HG03135 (cell line): ENCODE measurements around the gene CPSF6.
"Not testable (repeated sequence)": the region's sequence is repeated elsewhere in the genome, so short reads cannot be mapped to it uniquely, and the experiment has no call there.

ENCODE experiments used
- ATAC-seq: cut with Tn5 transposase; IDR thresholded peaks from one replicate; pipeline ENCODE4 v1.9.1; 2021; ENCODE audit warnings: mild to moderate bottlenecking, moderate library complexity; ENCODE audit not compliant: unreplicated experiment

Gene CPSF6, protein sequence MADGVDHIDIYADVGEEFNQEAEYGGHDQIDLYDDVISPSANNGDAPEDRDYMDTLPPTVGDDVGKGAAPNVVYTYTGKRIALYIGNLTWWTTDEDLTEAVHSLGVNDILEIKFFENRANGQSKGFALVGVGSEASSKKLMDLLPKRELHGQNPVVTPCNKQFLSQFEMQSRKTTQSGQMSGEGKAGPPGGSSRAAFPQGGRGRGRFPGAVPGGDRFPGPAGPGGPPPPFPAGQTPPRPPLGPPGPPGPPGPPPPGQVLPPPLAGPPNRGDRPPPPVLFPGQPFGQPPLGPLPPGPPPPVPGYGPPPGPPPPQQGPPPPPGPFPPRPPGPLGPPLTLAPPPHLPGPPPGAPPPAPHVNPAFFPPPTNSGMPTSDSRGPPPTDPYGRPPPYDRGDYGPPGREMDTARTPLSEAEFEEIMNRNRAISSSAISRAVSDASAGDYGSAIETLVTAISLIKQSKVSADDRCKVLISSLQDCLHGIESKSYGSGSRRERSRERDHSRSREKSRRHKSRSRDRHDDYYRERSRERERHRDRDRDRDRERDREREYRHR

DNA sequence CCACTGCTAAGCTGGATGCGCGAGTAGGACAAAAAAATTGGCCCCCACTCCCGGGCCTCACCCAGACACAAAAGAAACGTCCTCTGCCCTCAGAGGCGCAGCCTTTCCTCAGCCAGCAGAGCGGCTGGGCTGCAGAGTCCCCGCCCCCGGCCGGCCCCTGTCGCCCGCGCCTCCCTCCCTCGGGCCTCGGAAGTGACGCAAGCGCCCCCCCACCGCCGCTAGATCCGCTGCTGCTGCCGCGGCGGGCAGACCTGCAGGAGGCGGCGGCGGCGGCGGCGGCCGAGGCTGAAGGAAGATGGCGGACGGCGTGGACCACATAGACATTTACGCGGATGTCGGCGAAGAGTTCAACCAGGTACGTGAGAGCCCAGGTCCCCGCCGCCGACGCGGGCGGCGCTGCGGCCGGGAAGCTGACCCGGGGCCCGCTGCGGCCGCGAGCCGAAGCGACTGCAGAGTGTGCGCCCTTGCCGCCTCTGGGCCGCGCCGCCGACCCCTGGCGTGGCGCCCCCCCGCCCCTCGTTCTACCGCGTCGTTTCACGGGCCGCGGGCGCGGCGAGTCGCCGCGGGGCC is at the start of gene CPSF6:
CPSF6 (plus strand) TSS at position 218 of the 570 bp plus-strand sequence; CDS start at position 296, 78 bp downstream.
- peak; percentile 89 for ATAC-seq

DNA sequence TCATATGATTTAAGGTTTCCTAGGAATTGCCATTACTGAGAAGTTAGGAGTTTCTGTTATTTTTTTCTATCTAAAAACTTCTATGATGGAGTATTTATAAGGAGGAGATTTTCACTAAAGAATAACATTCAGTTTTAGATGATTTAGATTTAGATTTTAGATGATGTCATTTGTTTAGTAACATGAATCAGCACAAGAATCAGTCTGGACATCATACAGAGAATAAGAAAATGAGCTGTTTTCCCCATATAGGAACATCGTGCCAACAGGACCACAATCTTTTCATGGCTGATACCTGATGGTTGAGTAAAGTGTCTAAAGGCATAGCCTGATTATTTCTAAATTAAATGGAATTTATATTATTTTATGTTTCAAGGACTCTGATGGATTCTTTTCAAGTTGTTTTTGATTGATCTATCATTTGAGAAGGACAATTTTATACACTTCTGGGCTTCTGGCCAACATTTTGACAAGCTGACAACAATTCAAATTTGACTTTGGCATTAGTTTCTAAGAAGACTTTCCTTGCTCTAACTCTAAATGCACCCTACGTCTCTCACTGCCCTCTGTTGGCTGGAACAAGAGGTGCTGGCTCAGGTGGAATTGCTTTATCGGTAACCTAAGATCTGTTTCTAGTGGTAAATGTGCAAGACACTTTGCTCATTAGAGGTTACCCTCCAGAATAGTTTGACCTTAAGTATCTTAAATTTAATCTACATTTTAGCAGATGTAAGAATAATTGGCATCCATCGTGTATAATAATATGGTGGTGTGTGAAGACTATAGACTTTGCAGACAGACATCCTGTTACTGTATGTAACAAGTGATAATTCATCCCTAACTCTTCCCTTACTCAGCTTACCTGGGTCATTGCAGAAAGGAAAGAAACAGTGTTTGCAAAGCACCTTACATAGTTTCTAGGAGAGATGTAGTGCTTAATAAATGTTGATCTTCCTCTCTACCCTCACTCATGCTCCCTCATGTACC is 42.8 kb upstream of the CPSF6 start:
- no peak for ATAC-seq

DNA sequence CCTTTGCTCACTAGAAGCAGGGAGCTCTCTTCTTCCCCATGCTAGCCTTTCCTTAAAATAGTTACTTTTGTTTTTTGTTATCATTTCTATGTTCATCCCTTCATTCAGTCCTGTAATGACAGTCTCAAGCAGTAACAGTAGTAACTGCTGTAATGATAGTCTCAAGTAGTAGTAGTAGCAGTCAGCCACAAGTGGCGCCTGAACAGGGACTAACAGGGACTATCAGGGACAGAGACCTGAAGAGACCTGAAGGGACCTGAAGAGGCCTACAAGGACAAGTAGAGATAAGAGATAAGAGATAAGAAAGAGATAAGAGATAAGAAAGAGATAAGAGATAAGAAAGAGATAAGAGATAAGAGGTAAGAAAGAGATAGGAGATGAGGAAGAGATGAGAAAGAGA is 39.4 kb upstream of the CPSF6 start:
- ATAC-seq = not testable (repeated sequence)

DNA sequence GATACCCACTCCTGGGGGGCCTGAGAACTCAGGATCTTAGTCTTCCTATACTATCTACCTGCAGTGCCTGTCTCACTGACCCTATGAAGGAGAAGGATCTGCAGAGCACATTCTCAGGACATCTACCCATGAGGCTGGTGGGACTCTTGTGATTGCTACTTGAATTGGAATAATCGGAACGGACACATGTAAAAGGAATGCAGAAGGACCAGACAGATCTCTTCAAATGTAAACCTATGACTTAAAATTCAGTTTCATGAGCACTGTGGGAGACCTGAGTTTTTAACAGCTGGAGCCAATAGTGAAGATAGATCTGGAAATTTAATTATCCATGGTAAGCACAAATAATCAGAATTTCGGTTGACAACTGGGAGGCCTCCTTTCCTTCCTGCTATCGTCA is 35.2 kb upstream of the CPSF6 start:
- ATAC-seq = no peak

DNA sequence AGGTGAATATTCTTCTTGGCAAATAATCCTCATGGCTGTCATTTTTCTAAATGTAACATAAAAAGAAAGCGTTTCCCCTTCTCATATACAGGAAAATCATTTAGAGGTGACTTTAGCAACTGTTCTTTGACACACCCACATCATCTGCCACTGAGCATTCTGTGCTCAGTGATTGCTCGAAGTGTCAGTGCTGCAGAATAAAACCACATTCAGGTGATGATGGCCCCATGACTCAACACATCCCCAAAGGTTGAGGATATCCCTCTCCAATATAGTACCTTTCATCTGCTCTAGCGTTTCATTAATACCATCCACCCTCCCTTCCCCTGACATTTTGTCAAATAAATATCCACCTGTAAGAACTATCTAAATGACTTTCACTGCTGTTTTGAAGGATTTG is 28.7 kb upstream of the CPSF6 start:
- ATAC-seq = no peak

DNA sequence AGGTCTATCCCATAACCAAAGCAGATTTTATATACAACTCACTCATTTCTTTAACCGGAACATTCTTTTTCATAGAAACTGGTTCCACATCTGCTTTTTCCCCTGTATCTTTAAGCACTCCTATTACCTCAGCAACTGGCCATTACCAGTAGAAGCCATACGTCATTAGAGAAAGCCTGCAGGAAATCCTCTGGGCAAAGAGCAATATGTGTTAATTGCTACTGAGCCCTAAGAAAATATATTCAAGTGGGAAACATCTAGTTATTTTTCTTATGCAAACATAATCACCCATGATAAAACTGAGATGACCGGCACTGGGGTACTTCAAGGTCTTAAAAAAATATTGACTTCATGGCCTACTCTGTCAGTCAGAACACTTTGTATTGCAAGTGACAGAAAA is 28.2 kb upstream of the CPSF6 start:
- no peak for ATAC-seq

DNA sequence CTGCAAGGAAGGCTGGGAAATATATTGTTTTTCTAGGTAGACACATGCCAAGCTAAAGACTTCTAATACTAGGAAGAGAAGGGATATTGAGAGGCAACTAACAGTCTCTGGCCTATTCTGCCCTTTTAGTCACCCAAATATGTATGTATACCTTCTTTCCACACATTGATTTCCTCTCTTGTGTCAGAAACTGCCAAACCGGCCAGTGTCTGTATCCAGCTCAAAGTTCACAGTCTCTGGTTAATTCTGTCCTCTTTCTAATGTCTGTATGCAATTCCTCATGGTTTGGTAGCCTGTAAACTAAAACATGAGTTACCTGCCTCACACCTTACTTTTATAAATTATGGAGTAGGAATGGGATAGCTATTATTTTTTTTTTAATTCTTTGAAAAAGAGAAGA is 25.2 kb upstream of the CPSF6 start:
- ATAC-seq = no peak

DNA sequence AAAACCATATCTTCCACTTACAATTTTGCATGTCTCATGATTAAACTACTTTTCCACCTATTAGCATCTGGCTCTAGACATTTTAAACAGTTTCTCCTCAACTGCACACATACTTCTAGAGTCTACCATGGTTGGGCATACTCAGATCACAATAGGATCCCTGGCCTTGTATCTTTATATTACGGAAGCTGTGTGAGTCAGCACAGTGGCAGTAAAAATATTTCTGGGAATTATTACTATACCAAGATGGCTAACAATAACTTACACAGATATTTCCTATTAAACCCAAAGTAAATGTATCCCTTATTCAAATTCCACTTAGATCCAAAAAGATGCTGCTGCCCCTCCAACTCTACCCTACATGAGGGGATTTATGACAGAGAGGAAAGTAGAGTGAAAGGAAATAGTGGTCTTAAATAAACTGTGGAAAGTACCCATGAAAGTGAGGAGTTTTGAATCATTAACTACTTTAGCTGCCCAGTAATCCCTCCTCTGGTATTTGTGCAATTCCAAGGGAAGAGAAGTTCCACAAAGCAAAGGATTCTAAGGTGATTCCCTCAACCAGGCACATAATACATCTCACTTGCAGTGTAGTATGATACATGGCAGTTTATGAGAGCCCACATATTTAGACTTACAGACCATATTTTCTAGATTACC is 14.0 kb upstream of the CPSF6 start:
- no peak for ATAC-seq

DNA sequence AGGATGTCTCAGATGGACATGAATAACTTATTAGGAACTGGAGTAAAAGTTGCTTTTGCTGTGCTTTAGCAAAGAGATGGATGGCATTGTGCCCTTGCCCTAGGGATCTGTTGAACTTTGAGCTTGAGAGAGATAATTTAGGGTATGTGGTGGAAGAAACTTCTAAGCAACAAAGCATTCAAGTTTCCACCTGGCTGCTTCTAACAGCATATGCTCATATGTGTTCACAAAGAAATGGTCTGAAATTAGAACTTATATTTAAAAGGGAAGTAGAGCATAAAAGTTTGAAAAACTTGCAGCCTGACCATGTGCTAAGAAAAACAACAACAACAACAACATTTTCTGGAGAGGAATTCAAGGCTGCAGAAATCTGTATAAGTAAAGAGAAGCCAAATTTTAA is 7.9 kb upstream of the CPSF6 start:
- no peak for ATAC-seq

DNA sequence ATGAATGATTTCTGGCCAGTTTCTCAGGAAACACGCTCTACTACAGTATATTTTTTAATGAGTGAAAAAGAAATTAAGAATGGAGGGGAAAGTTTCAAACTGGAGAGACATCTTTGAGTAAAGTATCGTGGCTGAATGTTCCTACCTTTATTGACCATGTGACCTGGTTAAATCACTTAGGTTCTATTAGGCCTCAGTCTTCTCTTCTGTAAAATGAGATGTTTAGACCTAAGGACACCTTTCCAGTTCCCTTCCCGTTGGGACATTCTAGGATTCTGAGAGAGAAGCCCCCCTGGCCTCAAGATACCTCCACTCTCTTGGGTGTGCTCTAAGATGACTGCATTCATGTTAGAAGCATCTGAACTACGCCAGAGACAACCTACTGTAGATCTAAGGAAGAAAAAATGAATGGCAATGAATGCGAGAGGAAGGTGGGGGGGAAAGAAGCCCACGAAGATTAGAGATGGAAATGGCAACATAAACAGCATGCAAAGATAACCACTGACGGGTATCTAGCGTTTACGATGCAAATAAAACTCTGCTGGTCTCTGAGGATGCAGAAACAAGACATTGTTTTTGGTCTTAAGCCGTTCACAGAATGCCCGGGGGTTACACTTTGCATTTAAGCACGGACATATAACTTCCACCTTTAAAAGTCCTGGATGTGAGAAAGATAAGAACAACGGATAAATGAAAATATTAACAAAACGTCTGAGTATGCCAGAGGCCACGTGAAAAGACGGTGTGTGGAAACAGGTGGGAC is 599 bp upstream of the CPSF6 start:
- peak; percentile 3 for ATAC-seq

DNA sequence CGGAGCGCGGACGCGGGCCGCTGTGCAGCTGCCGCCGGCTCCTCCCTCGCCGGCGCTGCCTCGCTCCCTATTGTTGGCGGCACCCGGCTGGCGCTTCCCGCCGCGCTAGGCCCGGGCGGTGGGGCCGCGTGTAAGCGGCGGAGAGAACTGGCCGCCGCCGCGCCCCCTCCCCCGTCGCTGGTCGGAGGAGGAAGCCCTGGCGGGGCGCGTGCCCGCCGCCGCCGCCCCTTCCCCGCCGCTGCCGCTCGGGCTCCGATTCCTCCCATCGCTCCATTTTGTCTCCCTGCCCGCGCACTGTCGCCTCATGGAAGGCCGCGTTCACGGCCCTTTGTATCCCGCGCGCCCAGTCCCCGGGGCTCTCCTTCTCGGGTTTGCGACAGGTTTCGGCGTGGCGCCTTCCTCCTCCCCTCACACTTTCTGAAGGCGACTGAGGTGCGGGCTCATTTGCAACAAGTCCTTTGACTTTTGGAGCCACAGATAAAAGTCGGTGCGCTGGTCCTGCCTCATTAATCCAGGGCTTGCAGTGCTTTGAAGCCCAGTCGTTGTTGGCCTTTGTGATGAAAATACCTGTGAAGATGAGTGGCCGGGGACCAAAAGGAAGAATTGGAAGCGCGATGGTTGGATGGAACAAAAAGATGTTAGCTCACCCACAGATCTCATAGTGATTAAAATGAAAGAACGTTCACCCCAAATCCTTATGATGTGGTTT is 707 bp downstream of the CPSF6 start:
- peak; percentile 39 for ATAC-seq

DNA sequence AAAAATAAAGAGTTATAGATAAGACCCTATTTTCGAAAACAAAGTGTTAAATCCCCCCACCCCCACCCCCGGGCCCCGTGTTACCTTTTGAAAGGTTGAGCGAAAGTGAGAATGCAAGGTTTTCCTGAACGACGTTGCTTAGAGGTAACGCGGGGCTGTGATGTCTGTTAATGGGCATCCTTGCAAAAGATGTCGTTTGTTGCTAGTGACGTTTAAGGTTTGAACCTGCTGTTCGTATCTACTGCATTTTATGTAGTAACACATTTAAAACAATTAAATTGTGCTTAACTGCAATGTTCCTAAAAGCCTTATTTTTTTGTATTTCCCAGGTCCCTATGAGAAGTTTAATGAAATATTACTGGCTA is 1.2 kb downstream of the CPSF6 start:
- no peak for ATAC-seq

DNA sequence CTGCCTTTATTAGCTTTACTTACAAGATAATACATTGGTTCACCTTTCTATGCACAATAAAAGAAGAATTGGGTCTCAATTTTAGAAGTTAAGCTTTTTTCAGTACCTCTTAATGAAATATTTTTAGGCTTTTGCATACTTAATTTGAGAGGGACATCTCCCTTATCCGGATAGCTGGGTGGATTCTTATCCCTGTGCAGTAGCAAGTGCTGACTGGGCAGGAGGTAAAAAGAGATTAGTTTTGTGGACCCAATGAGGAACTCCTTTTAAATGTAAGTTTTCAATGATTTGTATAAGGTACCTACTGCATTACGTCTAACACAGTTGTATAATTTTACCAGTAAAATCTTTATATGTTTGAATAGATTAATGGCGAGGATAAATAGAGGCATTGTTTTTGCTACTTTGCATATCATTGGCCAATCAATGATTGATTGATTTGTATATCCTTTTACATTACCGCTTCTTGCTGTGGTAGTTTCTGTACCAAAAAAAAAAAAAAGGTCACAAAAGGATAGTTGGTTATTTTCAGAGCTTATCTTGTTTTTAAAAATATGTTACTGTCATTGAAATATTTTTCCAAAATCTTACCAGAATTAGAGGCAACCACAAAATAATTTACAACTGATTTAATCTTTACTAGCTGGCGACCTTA is 2.2 kb downstream of the CPSF6 start:
- ATAC-seq = no peak

DNA sequence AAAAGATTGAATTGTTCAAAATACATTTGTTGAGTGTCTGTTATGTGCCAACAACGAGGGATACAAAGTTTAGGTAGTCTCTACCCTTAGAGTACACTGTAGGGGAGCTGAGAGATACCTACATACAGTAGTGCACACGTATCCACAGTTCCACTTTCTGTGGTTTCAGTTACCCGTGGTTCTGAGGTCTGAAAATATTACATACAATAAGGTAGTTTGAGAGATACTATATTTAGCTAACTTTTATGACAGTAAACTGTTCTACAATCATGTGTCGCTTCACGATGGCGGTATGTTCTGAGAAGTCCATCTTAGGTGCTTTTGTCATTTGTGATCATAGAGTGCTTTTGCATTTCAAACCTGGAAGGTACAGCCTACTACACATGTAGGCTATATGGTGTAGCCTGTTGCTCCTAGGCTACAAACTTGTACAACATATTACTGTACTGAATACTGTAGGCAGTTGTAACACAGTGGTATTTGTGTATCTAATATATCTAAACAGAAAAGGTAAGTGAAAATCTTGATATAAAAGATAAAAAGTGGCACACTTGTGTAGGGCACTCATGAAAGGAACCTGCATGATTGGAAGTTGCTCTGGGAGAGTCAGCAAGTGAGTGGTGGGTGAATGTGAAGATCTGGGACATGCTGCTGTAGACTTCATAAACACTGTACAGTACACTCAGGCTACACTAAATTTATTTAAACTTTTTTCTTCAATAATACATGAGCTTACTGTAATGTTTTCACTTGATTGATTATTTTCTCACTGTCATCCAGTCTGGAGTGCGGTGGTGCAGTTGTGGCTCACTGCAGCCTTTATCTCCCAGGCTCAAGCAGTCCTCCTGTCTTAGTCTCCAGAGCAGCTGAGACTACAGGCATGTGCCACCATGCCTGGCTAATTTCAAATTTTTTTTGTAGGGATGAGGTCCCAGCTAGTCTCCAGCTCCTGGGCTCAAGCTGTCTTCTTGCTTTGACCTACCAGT is 4.0 kb downstream of the CPSF6 start:
- ATAC-seq = peak; percentile 49

DNA sequence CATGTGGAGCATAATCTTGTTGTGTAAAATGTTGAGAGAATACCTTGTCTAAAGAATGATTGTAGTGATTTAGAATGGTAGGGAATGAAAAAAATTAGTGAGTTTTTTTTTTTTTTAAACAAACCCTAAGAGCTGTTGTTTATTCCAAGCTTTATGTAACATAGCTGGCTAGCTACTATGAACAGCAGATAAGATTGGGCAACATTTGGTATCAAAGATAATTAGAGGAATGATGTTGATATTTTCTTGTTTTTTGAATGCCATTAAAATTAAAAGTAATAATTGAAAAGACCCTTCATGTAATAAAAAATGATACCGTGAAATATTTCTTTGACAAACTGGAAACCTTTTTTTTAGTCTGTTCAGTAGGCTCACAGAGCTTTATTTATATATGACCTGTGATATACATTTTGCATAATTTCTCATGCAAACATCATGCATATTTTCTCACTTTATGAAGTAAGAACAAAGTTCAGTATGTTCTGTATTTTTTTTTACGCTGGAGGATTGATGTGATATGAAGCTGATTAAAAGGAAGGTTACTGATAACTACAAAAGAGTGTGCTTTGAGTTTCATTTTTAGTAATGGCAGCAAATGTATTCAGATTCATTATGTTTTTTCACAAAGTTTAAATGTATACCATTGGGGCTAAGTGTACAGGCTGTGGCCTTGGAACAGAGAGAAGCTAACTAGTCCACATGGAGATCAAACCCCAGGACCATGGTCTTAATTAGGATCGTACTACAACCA is 8.1 kb downstream of the CPSF6 start:
- no peak for ATAC-seq

DNA sequence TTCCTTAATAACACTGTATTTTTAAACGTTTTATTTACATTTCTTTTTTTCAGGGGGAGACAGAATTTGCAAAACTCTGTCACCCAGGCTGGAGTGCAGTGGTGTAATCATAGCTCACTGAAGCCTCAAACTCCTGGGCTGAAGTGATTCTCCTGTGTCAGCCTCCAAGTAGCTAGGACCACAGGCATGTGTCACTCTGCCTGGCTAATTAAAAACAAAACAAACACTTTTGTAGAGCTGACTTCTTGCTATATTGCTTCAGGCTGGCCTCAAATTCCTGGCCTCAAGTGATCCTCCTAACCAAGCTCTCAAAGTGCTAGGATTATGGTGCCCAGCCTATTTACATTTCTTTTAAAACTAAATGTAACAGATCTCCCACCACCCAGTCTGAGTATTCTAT is 12.7 kb downstream of the CPSF6 start:
- no peak for ATAC-seq

DNA sequence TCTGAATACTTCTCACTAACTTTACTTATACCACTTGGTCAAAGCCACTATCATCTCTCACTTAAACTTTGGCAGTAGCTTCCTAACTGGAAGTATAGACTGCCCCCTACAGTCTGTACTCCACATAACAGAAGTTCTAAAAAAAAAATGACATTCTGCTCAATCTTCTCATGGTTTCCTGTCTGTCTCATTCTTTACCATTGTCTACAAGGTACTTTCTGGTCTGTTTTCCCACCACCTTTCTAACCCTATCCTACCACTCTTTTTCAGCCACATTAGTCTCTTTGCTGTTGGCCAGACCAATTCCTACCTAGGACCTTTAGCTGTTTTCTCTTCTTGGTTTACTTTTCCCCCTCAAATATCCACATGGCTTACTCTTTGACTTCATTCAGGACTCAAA is 14.7 kb downstream of the CPSF6 start:
- ATAC-seq = peak; percentile 60
